ENCODE data around the gene THOC1. TPM values are rescaled to one million over a fixed set of nuclear protein-coding genes. Genes with fewer than 3 reads are reported as not detected.

THOC1 gene
- total and polyA plus RNA-seq, 8 donors = 14.2 to 122 (median 30.6) TPM

GRCh38 chr18:260547-260946 lies 7.3 kb downstream of the THOC1 start:
- Histone ChIP-seq H3K36me3 (peaks cover 25 to 98% (median 92%) of the 10 kb centered on the region in 4 donors), H3K4me3 (no peak overlapping the region), H3K4me1 (peaks cover 0 to under 1% (median under 1%) of the 10 kb centered on the region in 4 donors), H3K9me3 (no peaks in the 10 kb centered on the region), H3K27me3 (no peaks in the 10 kb centered on the region), H3K27ac (no peak overlapping the region)
- intact Hi-C loops (cut with DNase I; ENCODE audit: low total_unique reads) = no loop called here
- 80 to 88% (median 84%) methylated on average over 2 of the region's 2 CpGs for WGBS, 5 donors
- TF ChIP-seq, protein P1, sequence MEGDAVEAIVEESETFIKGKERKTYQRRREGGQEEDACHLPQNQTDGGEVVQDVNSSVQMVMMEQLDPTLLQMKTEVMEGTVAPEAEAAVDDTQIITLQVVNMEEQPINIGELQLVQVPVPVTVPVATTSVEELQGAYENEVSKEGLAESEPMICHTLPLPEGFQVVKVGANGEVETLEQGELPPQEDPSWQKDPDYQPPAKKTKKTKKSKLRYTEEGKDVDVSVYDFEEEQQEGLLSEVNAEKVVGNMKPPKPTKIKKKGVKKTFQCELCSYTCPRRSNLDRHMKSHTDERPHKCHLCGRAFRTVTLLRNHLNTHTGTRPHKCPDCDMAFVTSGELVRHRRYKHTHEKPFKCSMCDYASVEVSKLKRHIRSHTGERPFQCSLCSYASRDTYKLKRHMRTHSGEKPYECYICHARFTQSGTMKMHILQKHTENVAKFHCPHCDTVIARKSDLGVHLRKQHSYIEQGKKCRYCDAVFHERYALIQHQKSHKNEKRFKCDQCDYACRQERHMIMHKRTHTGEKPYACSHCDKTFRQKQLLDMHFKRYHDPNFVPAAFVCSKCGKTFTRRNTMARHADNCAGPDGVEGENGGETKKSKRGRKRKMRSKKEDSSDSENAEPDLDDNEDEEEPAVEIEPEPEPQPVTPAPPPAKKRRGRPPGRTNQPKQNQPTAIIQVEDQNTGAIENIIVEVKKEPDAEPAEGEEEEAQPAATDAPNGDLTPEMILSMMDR (IDR thresholded peaks at IDR 0.05) = no peak
- no peak for TF ChIP-seq EP300 (IDR thresholded peaks at IDR 0.05)
- no peak for TF ChIP-seq POLR2AphosphoS5 (IDR thresholded peaks at IDR 0.05)
- no peak for TF ChIP-seq POLR2A (IDR thresholded peaks at IDR 0.05)
- DNase-seq = no peak

GRCh38 chr18:255171-255570 lies 12.7 kb downstream of the THOC1 start:
- intact Hi-C loops (cut with DNase I; ENCODE audit: low total_unique reads) = no loop called here

GRCh38 chr18:253121-253520 lies 14.7 kb downstream of the THOC1 start:
- H3K36me3 ChIP-seq = peaks cover 49 to 100% (median 97%) of the 10 kb centered on the region in 4 donors
- 64 to 83% (median 72%) methylated on average over 1 of the region's 1 CpG for WGBS, 5 donors

More at GRCh38 chr18:255171-255570, 12.7 kb downstream of the THOC1 start:
- WGBS, 5 donors = 75 to 82% (median 79%) methylated on average over 4 of the region's 4 CpGs
- Histone ChIP-seq H3K27ac (no peak overlapping the region), H3K4me3 (no peak overlapping the region), H3K27me3 (no peaks in the 10 kb centered on the region), H3K36me3 (peaks cover 50 to 100% (median 97%) of the 10 kb centered on the region in 4 donors), H3K9me3 (peaks cover 0 to 3% (median 0%) of the 10 kb centered on the region in 4 donors), H3K4me1 (no peaks in the 10 kb centered on the region)
- TF ChIP-seq EP300 (IDR thresholded peaks at IDR 0.05) (no peak), POLR2AphosphoS5 (IDR thresholded peaks at IDR 0.05) (no peak), POLR2A (IDR thresholded peaks at IDR 0.05) (no peak)
- TF ChIP-seq, protein P1 (IDR thresholded peaks at IDR 0.05) = no peak
- DNase-seq = no peak

DNA sequence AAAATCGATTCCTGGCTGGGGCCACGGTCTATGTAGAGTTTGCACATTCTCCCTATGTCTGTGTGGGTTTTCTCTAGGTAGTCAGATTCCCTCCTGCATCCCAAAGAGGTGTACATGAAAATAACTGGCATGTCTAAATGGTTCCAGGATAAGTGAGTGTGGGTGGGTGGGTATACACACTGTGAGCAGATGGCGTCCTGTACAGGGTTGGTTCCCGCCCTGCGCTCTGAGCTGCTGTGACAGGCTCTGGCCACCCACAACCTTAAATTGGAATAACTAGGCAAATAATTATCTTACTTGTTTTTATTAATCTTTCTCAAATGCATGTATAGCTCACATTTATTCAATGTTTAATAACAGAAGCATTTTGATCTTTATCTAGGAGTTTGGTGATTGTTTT lies 16.3 kb downstream of the THOC1 start:
- TF ChIP-seq, protein P1 (IDR thresholded peaks at IDR 0.05) = no peak
- TF ChIP-seq POLR2A (IDR thresholded peaks at IDR 0.05) (no peak), POLR2AphosphoS5 (IDR thresholded peaks at IDR 0.05) (no peak), EP300 (IDR thresholded peaks at IDR 0.05) (no peak)
- Histone ChIP-seq H3K36me3 (peaks cover 47 to 100% (median 97%) of the 10 kb centered on the region in 4 donors), H3K9me3 (peaks cover 0 to 3% (median 0%) of the 10 kb centered on the region in 4 donors), H3K27me3 (no peaks in the 10 kb centered on the region), H3K4me3 (no peak overlapping the region), H3K27ac (no peak overlapping the region), H3K4me1 (no peaks in the 10 kb centered on the region)
- intact Hi-C loops (cut with DNase I; ENCODE audit: low total_unique reads) = no loop called here
- DNase-seq = no peak
- 89 to 99% (median 98%) methylated on average over 5 of the region's 5 CpGs for WGBS, 5 donors

More at GRCh38 chr18:253121-253520, 14.7 kb downstream of the THOC1 start:
- Histone ChIP-seq H3K27ac (no peak overlapping the region), H3K9me3 (peaks cover 0 to 3% (median 0%) of the 10 kb centered on the region in 4 donors), H3K4me3 (no peak overlapping the region), H3K4me1 (no peaks in the 10 kb centered on the region), H3K27me3 (no peaks in the 10 kb centered on the region)
- DNase-seq = no peak
- TF ChIP-seq, protein P1 (IDR thresholded peaks at IDR 0.05) = no peak
- TF ChIP-seq POLR2AphosphoS5 (IDR thresholded peaks at IDR 0.05) (no peak), EP300 (IDR thresholded peaks at IDR 0.05) (no peak), POLR2A (IDR thresholded peaks at IDR 0.05) (no peak)
- intact Hi-C loops (cut with DNase I; ENCODE audit: low total_unique reads) = no loop called here
